SKM-1 (cell line): Measurements from ENCODE around the gene PPP5C.
"Not testable (repeated sequence)": the region's sequence is repeated elsewhere in the genome, so short reads cannot be mapped to it uniquely, and the experiment has no call there.

Experiments
- DNase-seq: peaks from one replicate; lab custom pipeline; 2025; ENCODE audit not compliant: unreplicated experiment; lab: John Stamatoyannopoulos, UW

The PPP5C gene

GRCh38 chr19:46384396-46384795 lies 37.5 kb downstream of the PPP5C start:
- no peak for DNase-seq

GRCh38 chr19:46385636-46386035 lies 38.7 kb downstream of the PPP5C start:
- no peak for DNase-seq

- no peak for DNase-seq
These were observed 39.3 kb downstream of the PPP5C start for GRCh38 chr19:46386151-46386550.

- DNase-seq: no peak
These were observed 40.3 kb downstream of the PPP5C start for GRCh38 chr19:46386996-46387712.

GRCh38 chr19:46387713-46388130 lies 40.8 kb downstream of the PPP5C start:
- no peak for DNase-seq

GRCh38 chr19:46388311-46389095 lies 41.6 kb downstream of the PPP5C start:
- DNase-seq: no peak

- no peak for DNase-seq
These were observed 43.4 kb downstream of the PPP5C start for GRCh38 chr19:46390121-46390858.

- no peak for DNase-seq
These were observed 44.0 kb downstream of the PPP5C start for GRCh38 chr19:46390866-46391265.

GRCh38 chr19:46391296-46392251 lies 44.7 kb downstream of the PPP5C start:
- DNase-seq: no peak

- no peak for DNase-seq
These were observed 45.4 kb downstream of the PPP5C start for GRCh38 chr19:46392252-46392801.

- no peak for DNase-seq
These were observed 46.0 kb downstream of the PPP5C start for GRCh38 chr19:46392837-46393236.

GRCh38 chr19:46393456-46394401 lies 46.8 kb downstream of the PPP5C start:
- DNase-seq: no peak

GRCh38 chr19:46394402-46394797 lies 47.5 kb downstream of the PPP5C start:
- DNase-seq: no peak

- not testable (repeated sequence) for DNase-seq
These were observed 51.1 kb downstream of the PPP5C start for GRCh38 chr19:46397801-46398479.

- DNase-seq: no peak
These were observed 55.8 kb downstream of the PPP5C start for GRCh38 chr19:46402725-46403124.

GRCh38 chr19:46404055-46404752 lies 57.3 kb downstream of the PPP5C start:
- no peak for DNase-seq

GRCh38 chr19:46404753-46405468 lies 58.0 kb downstream of the PPP5C start:
- no peak for DNase-seq
